Measurements from ENCODE around the gene ABCG4. TPM values are rescaled to one million over a fixed set of nuclear protein-coding genes. Genes with fewer than 3 reads are reported as not detected.

The ABCG4 gene
- total and polyA plus RNA-seq, 2 experiments from 2014 or later: 0.58 to 1.0 TPM

DNA sequence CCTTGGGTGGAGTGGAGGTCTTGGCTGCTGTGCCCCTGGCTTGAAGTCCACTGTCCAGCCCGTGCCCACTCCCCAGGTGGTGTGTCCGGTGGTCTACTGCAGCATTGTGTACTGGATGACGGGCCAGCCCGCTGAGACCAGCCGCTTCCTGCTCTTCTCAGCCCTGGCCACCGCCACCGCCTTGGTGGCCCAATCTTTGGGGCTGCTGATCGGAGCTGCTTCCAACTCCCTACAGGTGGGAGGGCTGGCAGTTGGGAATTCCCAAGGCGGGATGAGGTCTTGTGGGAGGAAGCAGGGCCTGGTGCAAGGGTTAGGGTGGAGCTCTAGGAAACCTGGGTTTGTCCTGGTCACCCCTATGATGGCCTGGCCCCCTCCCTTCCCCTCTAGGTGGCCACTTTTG, 11.3 kb downstream of the ABCG4 start (continued):
- TF ChIP-seq ZNF114 (CRISPR knock-in tag; IDR thresholded peaks at IDR 0.05) (no peak), JUNB (IDR thresholded peaks at IDR 0.05; ENCODE audit: unreplicated experiment) (no peak), CREB1 (CRISPR knock-in tag; IDR thresholded peaks at IDR 0.05; ENCODE audit: low read depth) (no peak), POLR2AphosphoS5 (IDR thresholded peaks at IDR 0.05; ENCODE audit: low read depth) (no peak), EZH2phosphoT487 (IDR thresholded peaks at IDR 0.05; ENCODE audit: unreplicated experiment) (no peak), NANOG (IDR thresholded peaks at IDR 0.05; ENCODE audit: borderline replicate concordance) (no peak)

DNA sequence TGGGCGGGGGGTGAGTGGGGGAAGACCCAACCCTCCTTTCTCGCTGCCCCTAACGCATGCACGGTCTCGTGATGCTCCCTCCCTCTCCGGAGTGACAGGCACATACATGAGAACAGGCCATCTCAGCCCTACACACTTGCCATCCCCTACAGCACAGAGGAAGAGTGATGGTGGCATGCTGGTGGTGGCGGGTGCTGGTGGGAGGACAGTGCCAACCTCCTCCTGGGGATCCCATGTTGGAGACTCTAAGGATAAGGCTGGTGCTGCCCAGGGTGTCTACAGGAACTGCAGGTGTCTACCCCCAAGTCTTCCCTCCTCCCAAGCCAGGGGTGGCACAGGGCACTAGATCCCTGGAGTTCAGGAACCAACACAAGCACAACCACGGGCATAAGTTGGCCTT, 13.0 kb downstream of the ABCG4 start:
- TF ChIP-seq ZNF331 (CRISPR knock-in tag; IDR thresholded peaks at IDR 0.05; ENCODE audit: low read depth) (no peak), STAT1 (IDR thresholded peaks at IDR 0.05; ENCODE audit: unreplicated experiment) (no peak), NANOG (IDR thresholded peaks at IDR 0.05; ENCODE audit: borderline replicate concordance) (no peak), EZH2 (IDR thresholded peaks at IDR 0.05; ENCODE audit: low read depth, unreplicated experiment) (no peak), JUNB (IDR thresholded peaks at IDR 0.05; ENCODE audit: unreplicated experiment) (no peak), CREB1 (CRISPR knock-in tag; IDR thresholded peaks at IDR 0.05; ENCODE audit: low read depth) (no peak), ZNF114 (CRISPR knock-in tag; IDR thresholded peaks at IDR 0.05) (no peak), EZH2phosphoT487 (IDR thresholded peaks at IDR 0.05; ENCODE audit: unreplicated experiment) (no peak), POLR2AphosphoS5 (IDR thresholded peaks at IDR 0.05; ENCODE audit: low read depth) (no peak)
- TF ChIP-seq, protein P1, sequence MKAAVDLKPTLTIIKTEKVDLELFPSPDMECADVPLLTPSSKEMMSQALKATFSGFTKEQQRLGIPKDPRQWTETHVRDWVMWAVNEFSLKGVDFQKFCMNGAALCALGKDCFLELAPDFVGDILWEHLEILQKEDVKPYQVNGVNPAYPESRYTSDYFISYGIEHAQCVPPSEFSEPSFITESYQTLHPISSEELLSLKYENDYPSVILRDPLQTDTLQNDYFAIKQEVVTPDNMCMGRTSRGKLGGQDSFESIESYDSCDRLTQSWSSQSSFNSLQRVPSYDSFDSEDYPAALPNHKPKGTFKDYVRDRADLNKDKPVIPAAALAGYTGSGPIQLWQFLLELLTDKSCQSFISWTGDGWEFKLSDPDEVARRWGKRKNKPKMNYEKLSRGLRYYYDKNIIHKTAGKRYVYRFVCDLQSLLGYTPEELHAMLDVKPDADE (IDR thresholded peaks at IDR 0.05): no peak
- TF ChIP-seq, protein P2, sequence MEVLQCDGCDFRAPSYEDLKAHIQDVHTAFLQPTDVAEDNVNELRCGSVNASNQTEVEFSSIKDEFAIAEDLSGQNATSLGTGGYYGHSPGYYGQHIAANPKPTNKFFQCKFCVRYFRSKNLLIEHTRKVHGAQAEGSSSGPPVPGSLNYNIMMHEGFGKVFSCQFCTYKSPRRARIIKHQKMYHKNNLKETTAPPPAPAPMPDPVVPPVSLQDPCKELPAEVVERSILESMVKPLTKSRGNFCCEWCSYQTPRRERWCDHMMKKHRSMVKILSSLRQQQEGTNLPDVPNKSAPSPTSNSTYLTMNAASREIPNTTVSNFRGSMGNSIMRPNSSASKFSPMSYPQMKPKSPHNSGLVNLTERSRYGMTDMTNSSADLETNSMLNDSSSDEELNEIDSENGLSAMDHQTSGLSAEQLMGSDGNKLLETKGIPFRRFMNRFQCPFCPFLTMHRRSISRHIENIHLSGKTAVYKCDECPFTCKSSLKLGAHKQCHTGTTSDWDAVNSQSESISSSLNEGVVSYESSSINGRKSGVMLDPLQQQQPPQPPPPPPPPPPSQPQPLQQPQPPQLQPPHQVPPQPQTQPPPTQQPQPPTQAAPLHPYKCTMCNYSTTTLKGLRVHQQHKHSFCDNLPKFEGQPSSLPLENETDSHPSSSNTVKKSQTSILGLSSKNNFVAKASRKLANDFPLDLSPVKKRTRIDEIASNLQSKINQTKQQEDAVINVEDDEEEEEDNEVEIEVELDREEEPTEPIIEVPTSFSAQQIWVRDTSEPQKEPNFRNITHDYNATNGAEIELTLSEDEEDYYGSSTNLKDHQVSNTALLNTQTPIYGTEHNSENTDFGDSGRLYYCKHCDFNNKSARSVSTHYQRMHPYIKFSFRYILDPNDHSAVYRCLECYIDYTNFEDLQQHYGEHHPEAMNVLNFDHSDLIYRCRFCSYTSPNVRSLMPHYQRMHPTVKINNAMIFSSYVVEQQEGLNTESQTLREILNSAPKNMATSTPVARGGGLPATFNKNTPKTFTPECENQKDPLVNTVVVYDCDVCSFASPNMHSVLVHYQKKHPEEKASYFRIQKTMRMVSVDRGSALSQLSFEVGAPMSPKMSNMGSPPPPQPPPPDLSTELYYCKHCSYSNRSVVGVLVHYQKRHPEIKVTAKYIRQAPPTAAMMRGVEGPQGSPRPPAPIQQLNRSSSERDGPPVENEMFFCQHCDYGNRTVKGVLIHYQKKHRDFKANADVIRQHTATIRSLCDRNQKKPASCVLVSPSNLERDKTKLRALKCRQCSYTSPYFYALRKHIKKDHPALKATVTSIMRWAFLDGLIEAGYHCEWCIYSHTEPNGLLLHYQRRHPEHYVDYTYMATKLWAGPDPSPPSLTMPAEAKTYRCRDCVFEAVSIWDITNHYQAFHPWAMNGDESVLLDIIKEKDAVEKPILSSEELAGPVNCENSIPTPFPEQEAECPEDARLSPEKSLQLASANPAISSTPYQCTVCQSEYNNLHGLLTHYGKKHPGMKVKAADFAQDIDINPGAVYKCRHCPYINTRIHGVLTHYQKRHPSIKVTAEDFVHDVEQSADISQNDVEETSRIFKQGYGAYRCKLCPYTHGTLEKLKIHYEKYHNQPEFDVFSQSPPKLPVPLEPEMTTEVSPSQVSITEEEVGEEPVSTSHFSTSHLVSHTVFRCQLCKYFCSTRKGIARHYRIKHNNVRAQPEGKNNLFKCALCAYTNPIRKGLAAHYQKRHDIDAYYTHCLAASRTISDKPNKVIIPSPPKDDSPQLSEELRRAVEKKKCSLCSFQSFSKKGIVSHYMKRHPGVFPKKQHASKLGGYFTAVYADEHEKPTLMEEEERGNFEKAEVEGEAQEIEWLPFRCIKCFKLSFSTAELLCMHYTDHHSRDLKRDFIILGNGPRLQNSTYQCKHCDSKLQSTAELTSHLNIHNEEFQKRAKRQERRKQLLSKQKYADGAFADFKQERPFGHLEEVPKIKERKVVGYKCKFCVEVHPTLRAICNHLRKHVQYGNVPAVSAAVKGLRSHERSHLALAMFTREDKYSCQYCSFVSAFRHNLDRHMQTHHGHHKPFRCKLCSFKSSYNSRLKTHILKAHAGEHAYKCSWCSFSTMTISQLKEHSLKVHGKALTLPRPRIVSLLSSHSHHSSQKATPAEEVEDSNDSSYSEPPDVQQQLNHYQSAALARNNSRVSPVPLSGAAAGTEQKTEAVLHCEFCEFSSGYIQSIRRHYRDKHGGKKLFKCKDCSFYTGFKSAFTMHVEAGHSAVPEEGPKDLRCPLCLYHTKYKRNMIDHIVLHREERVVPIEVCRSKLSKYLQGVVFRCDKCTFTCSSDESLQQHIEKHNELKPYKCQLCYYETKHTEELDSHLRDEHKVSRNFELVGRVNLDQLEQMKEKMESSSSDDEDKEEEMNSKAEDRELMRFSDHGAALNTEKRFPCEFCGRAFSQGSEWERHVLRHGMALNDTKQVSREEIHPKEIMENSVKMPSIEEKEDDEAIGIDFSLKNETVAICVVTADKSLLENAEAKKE (CRISPR knock-in tag; IDR thresholded peaks at IDR 0.05): no peak
- TF ChIP-seq, protein P3, sequence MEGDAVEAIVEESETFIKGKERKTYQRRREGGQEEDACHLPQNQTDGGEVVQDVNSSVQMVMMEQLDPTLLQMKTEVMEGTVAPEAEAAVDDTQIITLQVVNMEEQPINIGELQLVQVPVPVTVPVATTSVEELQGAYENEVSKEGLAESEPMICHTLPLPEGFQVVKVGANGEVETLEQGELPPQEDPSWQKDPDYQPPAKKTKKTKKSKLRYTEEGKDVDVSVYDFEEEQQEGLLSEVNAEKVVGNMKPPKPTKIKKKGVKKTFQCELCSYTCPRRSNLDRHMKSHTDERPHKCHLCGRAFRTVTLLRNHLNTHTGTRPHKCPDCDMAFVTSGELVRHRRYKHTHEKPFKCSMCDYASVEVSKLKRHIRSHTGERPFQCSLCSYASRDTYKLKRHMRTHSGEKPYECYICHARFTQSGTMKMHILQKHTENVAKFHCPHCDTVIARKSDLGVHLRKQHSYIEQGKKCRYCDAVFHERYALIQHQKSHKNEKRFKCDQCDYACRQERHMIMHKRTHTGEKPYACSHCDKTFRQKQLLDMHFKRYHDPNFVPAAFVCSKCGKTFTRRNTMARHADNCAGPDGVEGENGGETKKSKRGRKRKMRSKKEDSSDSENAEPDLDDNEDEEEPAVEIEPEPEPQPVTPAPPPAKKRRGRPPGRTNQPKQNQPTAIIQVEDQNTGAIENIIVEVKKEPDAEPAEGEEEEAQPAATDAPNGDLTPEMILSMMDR (conservative IDR thresholded peaks at IDR 0.05; ENCODE audit: low read depth in 2 of 2): no peak
- TF ChIP-seq, protein P4, sequence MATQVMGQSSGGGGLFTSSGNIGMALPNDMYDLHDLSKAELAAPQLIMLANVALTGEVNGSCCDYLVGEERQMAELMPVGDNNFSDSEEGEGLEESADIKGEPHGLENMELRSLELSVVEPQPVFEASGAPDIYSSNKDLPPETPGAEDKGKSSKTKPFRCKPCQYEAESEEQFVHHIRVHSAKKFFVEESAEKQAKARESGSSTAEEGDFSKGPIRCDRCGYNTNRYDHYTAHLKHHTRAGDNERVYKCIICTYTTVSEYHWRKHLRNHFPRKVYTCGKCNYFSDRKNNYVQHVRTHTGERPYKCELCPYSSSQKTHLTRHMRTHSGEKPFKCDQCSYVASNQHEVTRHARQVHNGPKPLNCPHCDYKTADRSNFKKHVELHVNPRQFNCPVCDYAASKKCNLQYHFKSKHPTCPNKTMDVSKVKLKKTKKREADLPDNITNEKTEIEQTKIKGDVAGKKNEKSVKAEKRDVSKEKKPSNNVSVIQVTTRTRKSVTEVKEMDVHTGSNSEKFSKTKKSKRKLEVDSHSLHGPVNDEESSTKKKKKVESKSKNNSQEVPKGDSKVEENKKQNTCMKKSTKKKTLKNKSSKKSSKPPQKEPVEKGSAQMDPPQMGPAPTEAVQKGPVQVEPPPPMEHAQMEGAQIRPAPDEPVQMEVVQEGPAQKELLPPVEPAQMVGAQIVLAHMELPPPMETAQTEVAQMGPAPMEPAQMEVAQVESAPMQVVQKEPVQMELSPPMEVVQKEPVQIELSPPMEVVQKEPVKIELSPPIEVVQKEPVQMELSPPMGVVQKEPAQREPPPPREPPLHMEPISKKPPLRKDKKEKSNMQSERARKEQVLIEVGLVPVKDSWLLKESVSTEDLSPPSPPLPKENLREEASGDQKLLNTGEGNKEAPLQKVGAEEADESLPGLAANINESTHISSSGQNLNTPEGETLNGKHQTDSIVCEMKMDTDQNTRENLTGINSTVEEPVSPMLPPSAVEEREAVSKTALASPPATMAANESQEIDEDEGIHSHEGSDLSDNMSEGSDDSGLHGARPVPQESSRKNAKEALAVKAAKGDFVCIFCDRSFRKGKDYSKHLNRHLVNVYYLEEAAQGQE (IDR thresholded peaks at IDR 0.05; ENCODE audit: unreplicated experiment): no peak
- Histone ChIP-seq H2AFZ (no peak overlapping the region), H3K4me1 (ENCODE audit: insufficient read depth) (peaks cover 6% of the 10 kb centered on the region; the same call in 1 of the 2 replicates), H3K27me3 (ENCODE audit: insufficient read depth) (no peaks in the 10 kb centered on the region), H3F3A (replicated peaks; ENCODE audit: low read depth) (no peaks in the 10 kb centered on the region), H3K79me2 (replicated peaks; ENCODE audit: insufficient read depth) (no peaks in the 10 kb centered on the region), H3K4me2 (no peak overlapping the region), H3K4me3 (no peak overlapping the region), H3K36me3 (ENCODE audit: insufficient read depth) (no peaks in the 10 kb centered on the region), H3K9me2 (ENCODE audit: insufficient read depth) (no peaks in the 10 kb centered on the region), H3K27ac (ENCODE audit: low read depth) (no peak overlapping the region), H4K20me1 (replicated peaks; ENCODE audit: insufficient read depth) (no peaks in the 10 kb centered on the region)
- no peaks in the 10 kb centered on the region for H3K9me3 Mint-ChIP-seq
- no peaks in the 10 kb centered on the region; the same call in 2 of the 3 replicates for H3K36me3 Mint-ChIP-seq (ENCODE audit: low read depth)
- H3K4me3 Mint-ChIP-seq: no peak overlapping the region
- no peak for DNase-seq (ENCODE audit: low spot score)
- peaks cover 14% of the 10 kb centered on the region for H3K4me1 Mint-ChIP-seq
- no peak overlapping the region for H3K27ac Mint-ChIP-seq
- peaks cover 12% of the 10 kb centered on the region for H3K27me3 Mint-ChIP-seq (ENCODE audit: insufficient read depth, low read depth, poor library complexity)
- ATAC-seq: no peak

Measured in GM23338 (cell line).